Stimulated activated naive CD8-positive, alpha-beta T cell treated with anti-CD3 and anti-CD28 coated beads, Interleukin-15, amount 100 ng/mL, for 72 hours (primary cell): ENCODE results near the gene TMEM121.
"Not testable (repeated sequence)": the region's sequence is repeated elsewhere in the genome, so short reads cannot be mapped to it uniquely, and the experiment has no call there.

Experiments
- ATAC-seq: fragments of 150-1000 bp; cut with Tn5 transposase; 2 replicates; pipeline ENCODE4 v1.10.0; 2021; ENCODE audit warnings: mild to moderate bottlenecking, moderate library complexity
- DNase-seq, 2 donors: peaks; one replicate each; pipeline ENCODE4 v3.0.0; 2021 to 2022
- H3K27ac Mint-ChIP-seq, 2 donors: one replicate each; pipeline ENCODE4 v1.8.0; 2022; ENCODE audit warnings: mild to moderate bottlenecking in 2 of 2, mixed read lengths in 2 of 2, moderate library complexity in 2 of 2
- H3K27me3 Mint-ChIP-seq: one replicate; pipeline ENCODE4 v1.8.0; 2022; ENCODE audit warnings: mixed read lengths
- H3K4me1 Mint-ChIP-seq: one replicate; pipeline ENCODE4 v1.8.0; 2022; ENCODE audit warnings: mild to moderate bottlenecking, mixed read lengths
- H3K4me3 Mint-ChIP-seq, 2 donors: one replicate each; pipeline ENCODE4 v1.8.0; 2022; ENCODE audit warnings: mild to moderate bottlenecking in 2 of 2, mixed read lengths in 2 of 2, moderate library complexity in 1 of 2
- H3K9me3 Mint-ChIP-seq, 2 donors: one replicate each; pipeline ENCODE4 v1.8.0; 2022; ENCODE audit warnings: mixed read lengths in 2 of 2

The TMEM121 gene

DNA sequence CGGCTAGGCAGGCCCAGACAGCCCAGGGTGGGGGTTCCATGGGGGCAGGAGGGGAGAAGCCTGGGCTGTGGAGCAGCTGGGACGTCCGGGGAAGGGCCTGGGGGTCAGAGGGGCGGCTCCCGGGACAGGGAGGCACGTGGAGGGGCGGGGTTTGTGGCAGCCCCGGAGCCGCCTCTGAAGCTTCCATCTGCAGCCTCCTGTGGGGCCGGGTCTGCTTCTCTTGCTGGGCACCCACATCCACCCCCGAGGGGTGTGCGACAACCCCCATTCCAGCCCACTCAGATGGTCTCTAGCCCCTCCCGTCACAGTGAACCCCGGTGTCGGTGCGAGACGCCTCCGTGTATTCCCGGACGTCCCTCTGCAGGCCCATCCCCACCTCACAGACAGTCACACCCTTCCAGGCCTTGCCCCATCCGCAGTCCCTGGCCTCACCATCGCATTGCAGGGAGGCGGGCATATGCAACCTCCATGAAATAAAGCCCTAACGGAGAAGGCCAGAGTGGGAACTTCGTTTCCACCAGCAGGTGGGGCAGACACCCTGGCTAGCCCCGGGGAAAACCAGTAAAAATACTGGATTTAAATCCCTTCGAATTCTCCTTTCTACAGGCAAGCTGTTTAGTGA is 33.8 kb downstream of the TMEM121 start:
- H3K4me1 Mint-ChIP-seq, H3K27ac Mint-ChIP-seq, DNase-seq, H3K4me3 Mint-ChIP-seq: not testable (repeated sequence)
- peaks cover 12 to 13% of the 10 kb centered on the region in 2 donors for H3K9me3 Mint-ChIP-seq
- peaks cover 22% of the 10 kb centered on the region for H3K27me3 Mint-ChIP-seq
- peak; percentile 48 for ATAC-seq

DNA sequence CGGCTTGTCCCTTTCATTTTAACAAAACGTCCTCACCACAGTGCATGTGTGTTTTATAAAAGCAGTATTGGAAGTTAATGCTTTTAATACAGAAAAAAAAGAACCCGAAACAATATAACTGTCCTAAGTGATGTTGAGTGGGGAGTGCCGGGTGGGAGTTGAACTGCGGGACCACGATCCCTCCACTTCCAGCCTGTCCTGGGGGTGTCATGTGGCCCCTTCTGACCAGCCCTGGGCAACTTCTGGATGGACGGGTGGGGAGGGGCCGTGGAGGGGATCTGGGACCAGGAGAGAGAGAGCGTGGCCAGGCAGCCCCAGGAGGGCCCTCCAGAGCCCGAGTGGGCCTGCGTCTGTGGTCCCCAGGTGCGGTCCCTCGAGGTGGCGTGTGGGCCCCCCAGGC is 35.0 kb downstream of the TMEM121 start:
- not testable (repeated sequence) for DNase-seq, H3K4me3 Mint-ChIP-seq, ATAC-seq, H3K4me1 Mint-ChIP-seq, H3K27ac Mint-ChIP-seq
- Mint-ChIP-seq H3K9me3 (peaks cover 12 to 13% of the 10 kb centered on the region in 2 donors), H3K27me3 (peaks cover 15% of the 10 kb centered on the region)

DNA sequence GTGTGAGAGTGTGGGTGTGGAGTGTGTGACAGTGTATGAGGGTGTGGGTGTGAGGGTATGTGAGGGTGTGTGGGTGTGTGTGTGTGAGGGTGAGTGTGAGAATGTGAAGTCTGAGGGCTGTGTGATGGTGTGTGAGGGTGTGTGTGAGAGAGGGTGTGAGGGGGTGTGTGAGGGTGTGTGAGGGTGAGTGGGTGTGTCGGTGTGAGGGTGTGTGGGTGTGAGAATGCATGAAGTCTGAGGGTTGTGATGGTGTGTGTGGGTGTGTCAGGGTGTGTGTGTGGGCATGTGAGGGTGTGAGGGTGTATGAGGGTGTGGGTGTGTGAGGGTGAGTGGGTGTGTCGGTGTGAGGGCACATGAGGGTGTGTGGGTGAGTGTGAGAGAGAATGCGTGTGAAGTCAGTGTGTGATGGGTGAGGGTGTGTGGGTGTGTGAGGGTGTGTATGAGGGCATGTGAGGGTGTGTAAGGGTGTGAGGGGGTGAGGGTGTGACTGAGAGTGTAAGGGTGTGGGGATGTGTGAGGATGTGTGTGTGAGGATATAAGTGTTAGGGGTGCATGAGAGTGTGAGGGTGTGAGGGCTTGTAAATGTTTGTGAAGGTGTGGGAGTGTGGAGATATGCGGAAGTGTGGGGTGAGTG is 36.4 kb downstream of the TMEM121 start:
- DNase-seq (no peak), ATAC-seq (no peak)
- Mint-ChIP-seq H3K27ac (peak overlapping the region in 1 of 2 donors; percentile 16), H3K9me3 (peaks cover 12 to 13% of the 10 kb centered on the region in 2 donors), H3K27me3 (peaks cover 2% of the 10 kb centered on the region), H3K4me3 (no peak overlapping the region), H3K4me1 (no peaks in the 10 kb centered on the region)

DNA sequence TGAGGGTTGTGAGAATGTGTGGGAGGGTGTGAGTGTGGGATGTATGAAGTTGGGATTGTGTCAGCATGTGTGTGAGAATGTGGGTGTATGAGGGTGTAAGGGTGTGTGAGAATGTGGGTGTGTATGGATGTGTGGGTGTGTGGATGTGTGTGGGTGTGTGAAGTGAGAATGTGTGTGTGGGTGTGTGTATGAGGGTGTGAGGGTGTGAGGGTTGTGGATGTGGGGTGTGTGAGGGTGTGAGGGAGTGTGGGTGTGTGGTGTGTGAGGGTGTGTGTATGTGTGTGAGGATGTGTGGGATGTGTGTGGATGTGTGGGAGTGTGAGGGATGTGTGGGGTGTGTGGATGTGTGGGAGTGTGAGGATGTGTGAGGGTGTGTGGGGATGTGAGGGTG is 37.0 kb downstream of the TMEM121 start:
- no peak overlapping the region for H3K27ac Mint-ChIP-seq
- H3K27me3 Mint-ChIP-seq = no peaks in the 10 kb centered on the region
- DNase-seq (no peak), ATAC-seq (no peak)
- no peaks in the 10 kb centered on the region for H3K4me1 Mint-ChIP-seq
- no peak overlapping the region for H3K4me3 Mint-ChIP-seq
- H3K9me3 Mint-ChIP-seq = peaks cover 12 to 18% of the 10 kb centered on the region in 2 donors

GRCh38 chr14:105564536-105564935 is 38.2 kb downstream of the TMEM121 start:
- H3K4me3 Mint-ChIP-seq, H3K27ac Mint-ChIP-seq, ATAC-seq, H3K27me3 Mint-ChIP-seq, H3K4me1 Mint-ChIP-seq, DNase-seq: not testable (repeated sequence)
- H3K9me3 Mint-ChIP-seq = peaks cover 18 to 26% of the 10 kb centered on the region in 2 donors

- H3K27ac Mint-ChIP-seq, DNase-seq, ATAC-seq, H3K27me3 Mint-ChIP-seq, H3K4me3 Mint-ChIP-seq, H3K4me1 Mint-ChIP-seq: not testable (repeated sequence)
- peaks cover 27 to 34% of the 10 kb centered on the region in 2 donors for H3K9me3 Mint-ChIP-seq
Measured at GRCh38 chr14:105565185-105565919, 39.0 kb downstream of the TMEM121 start.

DNA sequence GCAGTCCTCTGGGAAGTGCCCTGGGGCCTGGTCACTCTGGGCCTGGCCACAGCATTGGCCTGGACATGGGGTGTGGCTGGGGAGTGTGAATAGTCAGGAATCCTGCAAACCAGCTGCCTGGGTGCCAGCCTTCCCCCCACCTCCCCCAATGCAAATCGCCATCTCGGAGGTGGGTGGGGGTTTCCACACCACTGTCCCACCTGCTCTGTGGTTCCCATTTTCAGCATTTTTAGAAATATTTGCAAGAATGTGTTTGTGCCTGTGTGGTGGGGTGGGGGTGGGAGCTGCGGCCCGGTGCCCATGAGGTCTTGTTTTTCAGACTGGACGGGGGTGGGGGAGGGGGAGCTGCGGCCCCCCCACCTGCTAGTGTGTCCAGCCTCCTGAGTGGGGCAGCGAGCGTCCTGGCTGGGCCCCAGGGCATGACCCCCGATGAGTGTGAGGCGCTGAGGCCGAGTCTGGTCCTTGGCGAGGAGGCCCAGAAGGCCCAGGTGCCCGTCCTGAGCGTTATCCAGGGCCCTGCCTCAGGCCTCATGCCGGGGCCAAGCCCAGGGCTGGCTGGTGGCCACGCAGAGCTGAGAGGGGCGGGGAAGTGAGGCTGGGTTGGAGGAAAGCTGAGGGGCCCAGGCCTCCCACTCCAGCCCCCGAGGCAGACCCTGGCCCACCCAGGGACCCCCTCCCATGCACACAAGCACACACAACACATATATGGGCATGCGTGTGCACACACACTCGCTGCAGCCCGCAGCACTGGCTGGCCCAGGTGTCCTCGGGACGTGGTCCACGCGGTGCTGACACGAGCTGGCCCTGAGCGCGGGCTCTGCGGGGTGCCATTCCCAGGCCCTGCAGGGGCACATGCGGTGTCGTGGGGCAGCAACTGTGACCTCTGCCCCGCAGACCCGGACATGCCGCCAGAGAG is 40.1 kb downstream of the TMEM121 start:
- DNase-seq, H3K27me3 Mint-ChIP-seq, H3K4me1 Mint-ChIP-seq, H3K4me3 Mint-ChIP-seq, H3K27ac Mint-ChIP-seq: not testable (repeated sequence)
- H3K9me3 Mint-ChIP-seq = peaks cover 32 to 41% of the 10 kb centered on the region in 2 donors
- ATAC-seq = peak; percentile 10

- DNase-seq, H3K4me3 Mint-ChIP-seq, H3K27ac Mint-ChIP-seq, H3K27me3 Mint-ChIP-seq, H3K4me1 Mint-ChIP-seq, ATAC-seq: not testable (repeated sequence)
- H3K9me3 Mint-ChIP-seq = peaks cover 31 to 39% of the 10 kb centered on the region in 2 donors
Measured at GRCh38 chr14:105567164-105568103, 41.1 kb downstream of the TMEM121 start.

- not testable (repeated sequence) for H3K27ac Mint-ChIP-seq, DNase-seq, H3K4me3 Mint-ChIP-seq, H3K27me3 Mint-ChIP-seq, H3K4me1 Mint-ChIP-seq
- H3K9me3 Mint-ChIP-seq = peaks cover 23 to 30% of the 10 kb centered on the region in 2 donors
- ATAC-seq = peak; percentile 21
Measured at GRCh38 chr14:105568140-105568843, 41.9 kb downstream of the TMEM121 start.

- Mint-ChIP-seq H3K9me3 (peaks cover 21 to 28% of the 10 kb centered on the region in 2 donors), H3K4me1 (no peaks in the 10 kb centered on the region), H3K4me3 (no peak overlapping the region), H3K27me3 (no peaks in the 10 kb centered on the region), H3K27ac (no peak overlapping the region)
- ATAC-seq (no peak), DNase-seq (no peak)
Measured at GRCh38 chr14:105568859-105569766, 42.7 kb downstream of the TMEM121 start.

GRCh38 chr14:105570482-105570881 is 44.1 kb downstream of the TMEM121 start:
- DNase-seq (no peak), ATAC-seq (no peak)
- Mint-ChIP-seq H3K4me1 (no peaks in the 10 kb centered on the region), H3K9me3 (peaks cover 21 to 28% of the 10 kb centered on the region in 2 donors), H3K27ac (no peak overlapping the region), H3K27me3 (no peaks in the 10 kb centered on the region), H3K4me3 (no peak overlapping the region)

GRCh38 chr14:105571181-105571951 is 45.0 kb downstream of the TMEM121 start:
- H3K4me1 Mint-ChIP-seq, ATAC-seq, H3K27ac Mint-ChIP-seq, H3K27me3 Mint-ChIP-seq, H3K4me3 Mint-ChIP-seq, DNase-seq: not testable (repeated sequence)
- H3K9me3 Mint-ChIP-seq = peaks cover 21 to 28% of the 10 kb centered on the region in 2 donors
